HG03097 (cell line): Measurements from ENCODE around the gene CASQ2.

ENCODE experiments used
- ATAC-seq: cut with Tn5 transposase; IDR thresholded peaks from one replicate; pipeline ENCODE4 v1.9.1; 2021; ENCODE audit not compliant: unreplicated experiment, low FRiP score

CASQ2 gene

GRCh38 chr1:115705085-115705951 lies 63.2 kb downstream of the CASQ2 start:
- no peak for ATAC-seq

- ATAC-seq = no peak
Observed at GRCh38 chr1:115702959-115703358, 65.6 kb downstream of the CASQ2 start.

- no peak for ATAC-seq
Observed at GRCh38 chr1:115701090-115701489, 67.4 kb downstream of the CASQ2 start.

- no peak for ATAC-seq
Observed at GRCh38 chr1:115697619-115698018, 70.9 kb downstream of the CASQ2 start.

GRCh38 chr1:115694805-115695204 lies 73.7 kb downstream of the CASQ2 start:
- ATAC-seq = no peak

GRCh38 chr1:115692224-115692623 lies 76.3 kb downstream of the CASQ2 start:
- ATAC-seq = no peak

- ATAC-seq = no peak
Observed at GRCh38 chr1:115690972-115691371, 77.5 kb downstream of the CASQ2 start.

GRCh38 chr1:115687744-115688143 lies 80.8 kb downstream of the CASQ2 start:
- ATAC-seq = no peak

GRCh38 chr1:115685029-115685705 lies 83.3 kb downstream of the CASQ2 start:
- no peak for ATAC-seq

GRCh38 chr1:115682792-115683191 lies 85.7 kb downstream of the CASQ2 start:
- ATAC-seq = no peak

GRCh38 chr1:115680730-115681111 lies 87.8 kb downstream of the CASQ2 start:
- no peak for ATAC-seq

GRCh38 chr1:115679141-115679611 lies 89.3 kb downstream of the CASQ2 start:
- ATAC-seq = no peak

GRCh38 chr1:115678141-115678540 lies 90.4 kb downstream of the CASQ2 start:
- no peak for ATAC-seq

GRCh38 chr1:115677565-115677964 lies 90.9 kb downstream of the CASQ2 start:
- ATAC-seq = no peak

GRCh38 chr1:115677182-115677555 lies 91.3 kb downstream of the CASQ2 start:
- ATAC-seq = no peak

GRCh38 chr1:115676498-115677181 lies 91.9 kb downstream of the CASQ2 start:
- no peak for ATAC-seq

- ATAC-seq = no peak
Observed at GRCh38 chr1:115672224-115673009, 96.1 kb downstream of the CASQ2 start.

GRCh38 chr1:115671176-115671934 lies 97.2 kb downstream of the CASQ2 start:
- ATAC-seq = no peak

GRCh38 chr1:115670476-115671175 lies 97.9 kb downstream of the CASQ2 start:
- ATAC-seq = no peak
